ENCODE measurements around the gene TM2D3.

DNA sequence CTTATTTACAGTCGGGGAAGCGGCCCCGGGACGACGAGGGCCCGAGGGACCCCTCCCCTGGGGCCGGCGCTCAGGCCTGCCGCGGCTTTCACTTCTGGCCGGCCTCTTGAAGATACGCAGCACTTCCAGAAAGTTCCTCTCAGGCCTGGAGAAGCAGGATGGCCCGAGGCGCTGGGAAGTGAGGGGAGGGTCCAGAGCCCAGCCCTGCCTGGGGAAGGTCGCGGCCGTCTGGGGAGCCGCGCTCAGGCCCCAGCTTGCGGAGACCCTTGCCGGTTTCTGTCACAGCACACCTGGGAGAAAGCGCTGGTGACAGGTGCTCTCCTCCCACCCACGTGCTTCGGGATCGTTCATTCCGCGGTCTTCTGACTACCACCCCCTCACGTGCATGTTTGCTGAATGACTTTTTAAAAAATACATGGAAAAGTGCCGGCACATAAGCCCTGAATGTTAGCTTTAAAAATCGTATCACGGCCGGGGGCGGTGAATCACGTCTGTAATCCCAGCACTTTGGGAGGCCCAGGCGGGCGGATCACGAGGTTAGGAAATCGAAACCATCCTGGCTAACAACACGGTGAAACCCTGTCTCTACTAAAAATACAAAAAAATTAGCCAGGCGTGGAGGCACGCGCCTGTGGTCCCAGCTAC, 727 bp upstream of the TM2D3 start:
- TF ChIP-seq EP300 (IDR thresholded peaks at IDR 0.05; ENCODE audit: borderline replicate concordance in 1 of 2, low read depth in 2 of 2, low read length in 2 of 2) (no peak), BACH1 (IDR thresholded peaks at IDR 0.05; ENCODE audit: low read length) (no peak), POLR2A (IDR thresholded peaks at IDR 0.05; ENCODE audit: control extremely low read depth in 1 of 2, low read depth in 2 of 2, low read length in 2 of 2) (no peak), CBX5 (IDR thresholded peaks at IDR 0.05; ENCODE audit: low read depth, low read length) (no peak), RAD21 (IDR thresholded peaks at IDR 0.05 in 1 of 2, conservative IDR thresholded peaks at IDR 0.05 in 1 of 2; ENCODE audit: low read depth in 2 of 2, low read length in 2 of 2) (no peak), JUN (IDR thresholded peaks at IDR 0.05; ENCODE audit: low read depth, low read length) (no peak), EZH2 (IDR thresholded peaks at IDR 0.05; ENCODE audit: low read depth, low read length, severe bottlenecking) (no peak), EGR1 (IDR thresholded peaks at IDR 0.05; ENCODE audit: borderline replicate concordance, low read depth, low read length) (no peak), CREB1 (IDR thresholded peaks at IDR 0.05) (no peak), TBP (IDR thresholded peaks at IDR 0.05; ENCODE audit: low read depth, low read length) (no peak), SIX5 (IDR thresholded peaks at IDR 0.05; ENCODE audit: low read depth, low read length) (no peak), CEBPB (IDR thresholded peaks at IDR 0.05; ENCODE audit: low read depth, low read length) (no peak)
- TF ChIP-seq, protein P1, sequence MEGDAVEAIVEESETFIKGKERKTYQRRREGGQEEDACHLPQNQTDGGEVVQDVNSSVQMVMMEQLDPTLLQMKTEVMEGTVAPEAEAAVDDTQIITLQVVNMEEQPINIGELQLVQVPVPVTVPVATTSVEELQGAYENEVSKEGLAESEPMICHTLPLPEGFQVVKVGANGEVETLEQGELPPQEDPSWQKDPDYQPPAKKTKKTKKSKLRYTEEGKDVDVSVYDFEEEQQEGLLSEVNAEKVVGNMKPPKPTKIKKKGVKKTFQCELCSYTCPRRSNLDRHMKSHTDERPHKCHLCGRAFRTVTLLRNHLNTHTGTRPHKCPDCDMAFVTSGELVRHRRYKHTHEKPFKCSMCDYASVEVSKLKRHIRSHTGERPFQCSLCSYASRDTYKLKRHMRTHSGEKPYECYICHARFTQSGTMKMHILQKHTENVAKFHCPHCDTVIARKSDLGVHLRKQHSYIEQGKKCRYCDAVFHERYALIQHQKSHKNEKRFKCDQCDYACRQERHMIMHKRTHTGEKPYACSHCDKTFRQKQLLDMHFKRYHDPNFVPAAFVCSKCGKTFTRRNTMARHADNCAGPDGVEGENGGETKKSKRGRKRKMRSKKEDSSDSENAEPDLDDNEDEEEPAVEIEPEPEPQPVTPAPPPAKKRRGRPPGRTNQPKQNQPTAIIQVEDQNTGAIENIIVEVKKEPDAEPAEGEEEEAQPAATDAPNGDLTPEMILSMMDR (IDR thresholded peaks at IDR 0.05; ENCODE audit: control extremely low read depth in 1 of 3, insufficient read depth in 1 of 3, low read depth in 1 of 3, low read length in 3 of 3), result no peak
- TF ChIP-seq, protein P2, sequence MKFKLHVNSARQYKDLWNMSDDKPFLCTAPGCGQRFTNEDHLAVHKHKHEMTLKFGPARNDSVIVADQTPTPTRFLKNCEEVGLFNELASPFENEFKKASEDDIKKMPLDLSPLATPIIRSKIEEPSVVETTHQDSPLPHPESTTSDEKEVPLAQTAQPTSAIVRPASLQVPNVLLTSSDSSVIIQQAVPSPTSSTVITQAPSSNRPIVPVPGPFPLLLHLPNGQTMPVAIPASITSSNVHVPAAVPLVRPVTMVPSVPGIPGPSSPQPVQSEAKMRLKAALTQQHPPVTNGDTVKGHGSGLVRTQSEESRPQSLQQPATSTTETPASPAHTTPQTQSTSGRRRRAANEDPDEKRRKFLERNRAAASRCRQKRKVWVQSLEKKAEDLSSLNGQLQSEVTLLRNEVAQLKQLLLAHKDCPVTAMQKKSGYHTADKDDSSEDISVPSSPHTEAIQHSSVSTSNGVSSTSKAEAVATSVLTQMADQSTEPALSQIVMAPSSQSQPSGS (IDR thresholded peaks at IDR 0.05; ENCODE audit: low read length), result no peak
